ACC112 (cell line): ENCODE results near the gene CHD9.

ENCODE experiments used
- H2AFZ ChIP-seq: fragments of 200-600 bp; sonication (generic); one replicate; pipeline ENCODE4 v1.6.0; 2017; ENCODE audit warnings: antibody characterized with exemption, low read length; ENCODE audit not compliant: unreplicated experiment
- H3K27ac ChIP-seq: fragments of 200-600 bp; sonication (generic); 2 replicates; pipeline ENCODE4 v1.5.1; 2014; ENCODE audit warnings: low read depth, mild to moderate bottlenecking, antibody characterized with exemption, low read length, moderate library complexity
- H3K27me3 ChIP-seq: fragments of 200-600 bp; sonication (generic); 2 replicates; pipeline ENCODE4 v1.6.1; 2014; ENCODE audit warnings: mild to moderate bottlenecking, antibody characterized with exemption, low read length, moderate library complexity, mixed read lengths; ENCODE audit not compliant: insufficient read depth
- H3K36me3 ChIP-seq: fragments of 200-600 bp; sonication (generic); 2 replicates; pipeline ENCODE4 v1.6.1; 2016; ENCODE audit warnings: mild to moderate bottlenecking, antibody characterized with exemption, low read length, moderate library complexity, mixed read lengths; ENCODE audit not compliant: insufficient read depth
- H3K4me1 ChIP-seq: fragments of 200-600 bp; sonication (generic); one replicate; pipeline ENCODE4 v1.6.1; 2016; ENCODE audit warnings: low read length, mixed read lengths; ENCODE audit not compliant: insufficient read depth, unreplicated experiment, control insufficient read depth
- H3K4me3 ChIP-seq: fragments of 200-600 bp; sonication (generic); 2 replicates; pipeline ENCODE4 v1.5.1; 2014; ENCODE audit warnings: mild to moderate bottlenecking, low read depth, low read length
- H3K79me2 ChIP-seq: fragments of 200-600 bp; sonication (generic); one replicate; pipeline ENCODE4 v1.6.0; 2016; ENCODE audit warnings: low read length; ENCODE audit not compliant: control insufficient read depth, unreplicated experiment, insufficient read depth

CHD9 gene

GRCh38 chr16:53142823-53143568 is 88.2 kb downstream of the CHD9 start:
- H3K36me3 ChIP-seq: peaks cover under 1% of the 10 kb centered on the region; the same call in 1 of the 2 replicates
- H3K27me3 ChIP-seq: no peaks in the 10 kb centered on the region
- peaks cover 67% of the 10 kb centered on the region for H3K79me2 ChIP-seq
- no peaks in the 10 kb centered on the region for H3K4me1 ChIP-seq
- H2AFZ ChIP-seq: no peak overlapping the region
- no peak overlapping the region for H3K27ac ChIP-seq
- H3K4me3 ChIP-seq: no peak overlapping the region

DNA sequence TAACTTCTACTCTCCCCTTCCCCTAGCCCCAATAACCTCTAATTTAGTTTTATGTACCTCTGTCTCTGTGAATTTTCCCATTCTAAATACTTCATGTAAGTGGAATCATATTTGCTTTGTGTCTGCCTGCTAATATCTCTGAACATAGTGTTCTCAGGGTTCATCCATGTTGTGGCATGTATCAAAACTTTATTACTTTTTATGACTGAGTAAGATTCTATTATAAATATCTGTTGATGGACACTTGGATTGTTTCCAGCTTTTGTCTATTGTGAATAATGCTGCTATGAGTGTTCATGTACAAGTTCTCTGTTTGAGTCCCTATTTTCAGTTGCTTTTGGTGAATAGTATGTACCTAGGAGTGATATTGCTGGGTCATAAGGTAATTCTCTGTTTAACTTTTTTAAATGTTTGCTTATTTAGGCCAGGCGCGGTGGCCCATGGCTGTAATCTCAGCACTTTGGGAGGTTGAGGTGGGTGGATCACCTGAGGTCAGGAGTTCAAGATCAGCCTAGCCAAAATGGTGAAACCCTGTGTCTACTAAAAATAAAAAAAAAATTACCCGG is 92.8 kb downstream of the CHD9 start:
- peaks cover 9% of the 10 kb centered on the region for H3K36me3 ChIP-seq
- H3K4me3 ChIP-seq: no peak overlapping the region
- H3K4me1 ChIP-seq: peaks cover 6% of the 10 kb centered on the region
- H3K27me3 ChIP-seq: no peaks in the 10 kb centered on the region
- H2AFZ ChIP-seq: no peak overlapping the region
- H3K27ac ChIP-seq: no peak overlapping the region
- peaks cover 75% of the 10 kb centered on the region for H3K79me2 ChIP-seq

DNA sequence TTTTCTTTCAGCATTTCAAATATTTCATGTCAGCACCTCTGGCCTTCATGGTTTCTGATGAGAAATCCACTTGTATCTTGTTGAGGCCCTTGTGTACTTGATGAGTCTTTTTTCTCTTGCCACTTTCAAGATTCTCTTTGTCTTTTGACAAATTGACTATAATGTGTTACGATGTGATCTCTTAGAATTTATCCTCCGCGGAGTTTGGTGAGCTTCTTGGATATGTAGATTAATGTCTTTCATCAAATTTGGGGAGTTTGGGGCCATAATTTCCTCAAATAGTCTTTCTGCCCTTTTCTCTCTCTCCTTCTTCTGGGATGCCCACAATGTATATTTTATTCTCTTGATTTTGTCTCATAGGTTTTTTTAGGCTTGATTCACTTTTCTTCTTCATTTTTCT is 96.0 kb downstream of the CHD9 start:
- Histone ChIP-seq H3K36me3 (peaks cover 11% of the 10 kb centered on the region), H3K27ac (no peak overlapping the region), H2AFZ (no peak overlapping the region), H3K4me1 (peaks cover 12% of the 10 kb centered on the region), H3K4me3 (no peak overlapping the region), H3K27me3 (no peaks in the 10 kb centered on the region), H3K79me2 (peaks cover 83% of the 10 kb centered on the region)

- Histone ChIP-seq H2AFZ (no peak overlapping the region), H3K4me1 (peaks cover 14% of the 10 kb centered on the region), H3K27me3 (no peaks in the 10 kb centered on the region), H3K4me3 (no peak overlapping the region), H3K27ac (no peak overlapping the region), H3K36me3 (peaks cover 27% of the 10 kb centered on the region), H3K79me2 (peaks cover 90% of the 10 kb centered on the region)
Observed at GRCh38 chr16:53152329-53152728, 97.5 kb downstream of the CHD9 start.

DNA sequence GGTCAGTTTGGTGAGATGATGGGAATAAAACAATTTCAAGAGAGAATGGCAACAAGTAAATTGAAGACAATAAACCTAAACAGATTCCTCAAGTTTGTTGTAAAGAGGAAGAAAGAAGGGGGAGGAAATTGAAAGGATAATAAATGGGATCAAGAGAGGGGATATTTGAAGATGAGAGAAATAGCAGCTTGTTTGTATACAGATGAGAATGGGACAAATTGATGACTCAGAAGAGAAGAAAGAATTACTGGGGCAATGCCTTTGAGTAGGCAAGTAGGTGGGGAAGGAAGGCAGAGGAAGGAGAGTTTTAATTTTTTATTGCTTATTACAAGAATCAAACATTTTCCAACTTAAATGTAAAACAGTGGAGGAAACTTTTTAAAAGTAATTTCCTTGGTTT is 98.3 kb downstream of the CHD9 start:
- Histone ChIP-seq H3K79me2 (peaks cover 83% of the 10 kb centered on the region), H2AFZ (no peak overlapping the region), H3K4me1 (peaks cover 14% of the 10 kb centered on the region), H3K27me3 (no peaks in the 10 kb centered on the region), H3K4me3 (no peak overlapping the region), H3K36me3 (peaks cover 29% of the 10 kb centered on the region), H3K27ac (no peak overlapping the region)

DNA sequence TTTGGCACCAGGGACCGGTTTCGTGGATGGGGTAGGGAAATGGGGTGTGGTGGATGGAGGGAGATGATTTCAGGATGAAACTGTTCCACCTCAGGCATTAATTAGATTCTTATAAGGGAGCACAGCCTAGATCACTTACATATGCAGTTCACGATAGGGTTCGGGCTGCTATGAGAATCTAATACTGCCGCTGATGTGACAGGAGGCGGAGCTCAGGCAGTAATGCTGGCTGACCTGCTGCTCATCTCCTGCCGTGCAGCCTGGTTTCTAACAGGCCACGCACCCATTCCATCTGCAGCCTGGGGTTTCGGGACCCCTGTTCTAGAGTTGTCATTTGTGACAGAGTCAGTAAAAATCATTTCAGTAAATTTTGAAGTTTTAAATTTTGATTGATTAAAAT is 99.7 kb downstream of the CHD9 start:
- Histone ChIP-seq H3K27ac (no peak overlapping the region), H3K79me2 (peaks cover 72% of the 10 kb centered on the region)

DNA sequence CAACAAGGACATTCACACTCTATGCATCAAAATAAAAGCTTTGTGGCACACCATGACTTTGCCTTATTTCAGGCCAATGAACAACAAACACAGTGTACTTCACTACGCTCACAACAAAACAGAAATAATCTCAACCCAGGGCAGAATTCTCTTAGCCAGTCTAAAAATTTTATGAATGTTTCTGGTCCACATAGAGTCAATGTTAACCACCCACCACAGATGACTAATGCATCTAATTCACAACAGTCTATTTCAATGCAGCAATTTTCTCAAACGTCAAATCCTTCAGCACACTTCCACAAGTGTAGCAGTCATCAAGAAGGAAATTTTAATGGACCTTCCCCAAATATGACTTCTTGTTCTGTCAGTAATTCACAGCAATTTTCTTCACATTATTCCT is 101.7 kb downstream of the CHD9 start:
- H3K27me3 ChIP-seq: no peaks in the 10 kb centered on the region
- no peak overlapping the region for H3K4me3 ChIP-seq
- H3K4me1 ChIP-seq: peaks cover 14% of the 10 kb centered on the region
- peaks cover 22% of the 10 kb centered on the region for H3K36me3 ChIP-seq
- H2AFZ ChIP-seq: no peak overlapping the region
- no peak overlapping the region for H3K27ac ChIP-seq
- H3K79me2 ChIP-seq: peaks cover 60% of the 10 kb centered on the region

More for the DNA sequence above, 99.7 kb downstream of the CHD9 start:
- no peaks in the 10 kb centered on the region for H3K27me3 ChIP-seq
- no peak overlapping the region for H2AFZ ChIP-seq
- H3K36me3 ChIP-seq: peaks cover 25% of the 10 kb centered on the region
- no peak overlapping the region for H3K4me3 ChIP-seq
- H3K4me1 ChIP-seq: peaks cover 14% of the 10 kb centered on the region

DNA sequence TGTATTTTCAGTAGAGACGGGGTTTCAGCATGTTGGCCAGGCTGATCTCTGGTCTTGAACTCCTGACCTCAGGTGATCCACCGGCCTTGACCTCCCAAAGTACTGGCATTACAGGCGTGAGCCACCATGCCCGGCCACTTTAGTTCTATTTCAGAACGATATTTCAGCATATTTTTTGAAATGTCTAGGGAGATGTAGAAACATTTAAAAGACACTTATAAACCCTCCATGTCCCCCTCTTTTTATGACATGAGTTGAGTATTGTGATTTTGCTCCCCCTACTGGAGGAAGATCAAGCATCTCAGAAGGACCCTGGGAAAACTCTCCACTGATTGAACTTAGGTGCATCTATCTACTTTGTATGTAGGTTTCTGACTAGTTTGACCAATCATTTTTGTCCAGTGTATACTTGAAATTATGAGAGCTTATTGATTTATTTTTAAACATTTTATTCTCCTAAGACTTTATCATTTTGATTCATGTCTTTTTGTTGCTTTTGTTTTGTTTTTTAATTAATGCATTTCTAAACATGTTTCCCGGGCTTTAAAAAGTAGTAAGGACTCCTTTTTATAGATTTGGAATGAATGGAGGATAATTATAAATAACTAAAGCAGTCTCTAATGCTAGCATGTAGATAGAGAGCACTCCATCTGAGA is 105.1 kb downstream of the CHD9 start:
- Histone ChIP-seq H3K4me3 (no peak overlapping the region), H2AFZ (no peak overlapping the region), H3K36me3 (peaks cover 22% of the 10 kb centered on the region), H3K27ac (no peak overlapping the region), H3K79me2 (peaks cover 47% of the 10 kb centered on the region), H3K4me1 (peaks cover 3% of the 10 kb centered on the region), H3K27me3 (no peaks in the 10 kb centered on the region)

DNA sequence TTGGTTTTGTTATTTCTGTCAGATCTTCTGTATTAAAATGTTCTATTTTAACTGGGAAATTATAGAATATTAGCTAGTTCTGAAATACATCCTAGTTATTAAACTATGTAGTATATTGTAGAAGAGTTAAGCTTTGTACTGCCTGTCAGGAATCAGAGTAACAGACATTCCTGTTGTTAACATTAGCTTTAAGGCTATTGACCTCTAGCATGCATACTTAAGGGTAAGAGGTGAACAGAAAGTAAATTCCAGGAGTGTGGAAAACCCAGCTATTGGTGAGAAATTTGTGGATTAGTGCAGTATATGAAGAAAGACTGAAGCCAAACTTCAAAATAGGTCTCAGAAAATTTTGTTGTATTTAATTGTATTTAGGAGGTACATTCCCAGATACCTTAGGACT is 111.3 kb downstream of the CHD9 start:
- peaks cover 37% of the 10 kb centered on the region for H3K79me2 ChIP-seq
- H3K27ac ChIP-seq: no peak overlapping the region
- no peaks in the 10 kb centered on the region for H3K36me3 ChIP-seq

GRCh38 chr16:53168744-53169143 is 114.0 kb downstream of the CHD9 start:
- Histone ChIP-seq H2AFZ (no peak overlapping the region), H3K27me3 (no peaks in the 10 kb centered on the region), H3K36me3 (no peaks in the 10 kb centered on the region), H3K27ac (no peak overlapping the region), H3K4me1 (peaks cover 11% of the 10 kb centered on the region), H3K4me3 (no peak overlapping the region), H3K79me2 (peaks cover 32% of the 10 kb centered on the region)

More for the DNA sequence above, 111.3 kb downstream of the CHD9 start:
- peaks cover 11% of the 10 kb centered on the region for H3K4me1 ChIP-seq
- H3K27me3 ChIP-seq: no peaks in the 10 kb centered on the region
- H2AFZ ChIP-seq: no peak overlapping the region
- H3K4me3 ChIP-seq: no peak overlapping the region

GRCh38 chr16:53172517-53172916 is 117.7 kb downstream of the CHD9 start:
- H3K4me1 ChIP-seq: peaks cover 4% of the 10 kb centered on the region
- H3K36me3 ChIP-seq: peaks cover 15% of the 10 kb centered on the region; the same call in 1 of the 2 replicates
- H3K27me3 ChIP-seq: no peaks in the 10 kb centered on the region
- no peak overlapping the region for H2AFZ ChIP-seq
- H3K4me3 ChIP-seq: no peak overlapping the region
- peaks cover 28% of the 10 kb centered on the region for H3K79me2 ChIP-seq
- no peak overlapping the region for H3K27ac ChIP-seq
